ENCODE results near the gene SLC35F1. TPM values are rescaled to one million over a fixed set of nuclear protein-coding genes. Genes with fewer than 3 reads are reported as not detected.

The SLC35F1 gene
- total and polyA plus RNA-seq, 9 of the 15 experiments (the other 6 are each of a cell fraction or from before 2014, with no cell fraction given) = 0.03 to 0.06 TPM; not detected in 7

GRCh38 chr6:117990151-117990550 lies 83.1 kb downstream of the SLC35F1 start (continued):
- no peak for TF ChIP-seq ATF2 (CRISPR knock-in tag; IDR thresholded peaks at IDR 0.05)
- TF ChIP-seq ZNF239 (CRISPR knock-in tag; IDR thresholded peaks at IDR 0.05) = no peak
- no peak for TF ChIP-seq PHF8 (IDR thresholded peaks at IDR 0.05; ENCODE audit: borderline replicate concordance, low read length)
- no peak for TF ChIP-seq ELF1 (tag; IDR thresholded peaks at IDR 0.05)
- TF ChIP-seq EP400 (IDR thresholded peaks at IDR 0.05) = no peak

GRCh38 chr6:117992856-117993255 lies 85.8 kb downstream of the SLC35F1 start:
- ChIA-PET POLR2A (interaction anchor here (0.7 kb wide), 1 partner anchor 13 kb away, joined by 3 read pairs; no protein-coding TSS in a partner anchor), CTCF (ENCODE audit: low intra/inter-chr PET ratio) (no interaction called here)
- no peaks in the 10 kb centered on the region for H3K9me1 ChIP-seq (ENCODE audit: control insufficient read depth, insufficient read depth, low read length)
- H3K4me3 ChIP-seq = no peak overlapping the region
- ATAC-seq = no peak
- no peaks in the 10 kb centered on the region for H3K4me1 ChIP-seq (replicated peaks in 1 of 2; ENCODE audit: control insufficient read depth in 2 of 2, insufficient read depth in 2 of 2, low read length in 2 of 2)
- no peaks in the 10 kb centered on the region for H3K79me2 ChIP-seq (ENCODE audit: control insufficient read depth, insufficient read depth, low read length)
- no peak overlapping the region for H3K27ac ChIP-seq (ENCODE audit: extremely low read depth, low read depth, low read length)
- H3K4me2 ChIP-seq (ENCODE audit: insufficient read depth, low read length) = no peak overlapping the region
- H3K36me3 ChIP-seq (ENCODE audit: control insufficient read depth, insufficient read depth, low read length) = no peaks in the 10 kb centered on the region
- WGBS (ENCODE audit: insufficient coverage, low coverage, missing lambda C conversion rate) = 0% methylated on average over 1 of the region's 1 CpG
- in situ Hi-C loops (cut with MboI) = no loop called here
- no peaks in the 10 kb centered on the region for H4K20me1 ChIP-seq (replicated peaks; ENCODE audit: control insufficient read depth, insufficient read depth, low read length)
- intact Hi-C loops (cut with micrococcal nuclease) = no loop called here
- no peak for DNase-seq (ENCODE audit: extremely low read depth in 1 of 4, low spot score in 3 of 4)
- H3K9me3 ChIP-seq (replicated peaks; ENCODE audit: control insufficient read depth, insufficient read depth, low read depth, low read length) = no peaks in the 10 kb centered on the region
- TF ChIP-seq CC2D1A (IDR thresholded peaks at IDR 0.05) = no peak
- TF ChIP-seq JUNB (CRISPR knock-in tag; conservative IDR thresholded peaks at IDR 0.05) = no peak
- no peak for TF ChIP-seq CLOCK (CRISPR knock-in tag; IDR thresholded peaks at IDR 0.05; ENCODE audit: borderline replicate concordance)
- TF ChIP-seq YBX1 (IDR thresholded peaks at IDR 0.05) = no peak
- no peak for TF ChIP-seq MCM3 (IDR thresholded peaks at IDR 0.05)
- TF ChIP-seq JUN (IDR thresholded peaks at IDR 0.05; ENCODE audit: borderline replicate concordance, low read depth, low read length) = no peak
- no peak for TF ChIP-seq JUN (CRISPR knock-in tag; IDR thresholded peaks at IDR 0.05; ENCODE audit: borderline replicate concordance)
- no peak overlapping the region for H2AFZ ChIP-seq (ENCODE audit: low read depth, low read length)
- BruUV-seq (replicated peaks) = no TSS peak
- FAIRE-seq = no peak
- no peak overlapping the region for H3K9ac ChIP-seq (ENCODE audit: insufficient read depth in 1 of 2, low read depth in 2 of 2, low read length in 2 of 2)
- no peaks in the 10 kb centered on the region for H3K27me3 ChIP-seq (ENCODE audit: control insufficient read depth in 2 of 2, insufficient read depth in 2 of 2, low read length in 2 of 2)
